Activated B cell treated with CpG ODN at 0.5 μM for 24 hours (primary cell): ENCODE measurements around the gene APEX1. TPM values are rescaled to one million over a fixed set of nuclear protein-coding genes. Genes with fewer than 3 reads are reported as not detected.

Experiments used
- ATAC-seq: fragments of 200-7000 bp; cut with Tn5 transposase; one replicate; pipeline ENCODE4 v1.10.0; 2021; ENCODE audit warnings: low read depth, mild to moderate bottlenecking, moderate library complexity
- CTCF ChIA-PET: fragments of 350-600 bp; sonication (Branson Sonifier 250); formaldehyde crosslinking; loops from one replicate; lab custom pipeline; 2021; ENCODE audit warnings: antibody characterized with exemption; lab: Charles Lee
- POLR2A ChIA-PET: fragments of 350-600 bp; sonication (Branson Sonifier 250); formaldehyde crosslinking; loops from one replicate; lab custom pipeline; 2021; ENCODE audit warnings: antibody characterized with exemption; lab: Charles Lee
- DNase-seq: peaks from one replicate; pipeline ENCODE4 v3.0.0; 2022
- H3K27ac Mint-ChIP-seq: one replicate; pipeline ENCODE4 v1.8.0; 2020; ENCODE audit warnings: mixed read lengths
- H3K27me3 Mint-ChIP-seq: one replicate; pipeline ENCODE4 v1.8.0; 2021; ENCODE audit warnings: mixed read lengths
- H3K36me3 Mint-ChIP-seq: one replicate; pipeline ENCODE4 v1.8.0; 2021; ENCODE audit warnings: low read depth, mixed read lengths
- H3K4me1 Mint-ChIP-seq: one replicate; pipeline ENCODE4 v1.8.0; 2021; ENCODE audit warnings: mixed read lengths
- H3K4me3 Mint-ChIP-seq: one replicate; pipeline ENCODE4 v1.8.0; 2020; ENCODE audit warnings: mild to moderate bottlenecking, mixed read lengths
- H3K9me3 Mint-ChIP-seq: one replicate; pipeline ENCODE4 v1.8.0; 2020; ENCODE audit warnings: mixed read lengths
- intact Hi-C: fragments of 100-400 bp; cut with micrococcal nuclease; formaldehyde crosslinking; loops from one replicate; pipeline ENCODE4 v1.15.1; 2024
- total RNA-seq: library from RNA; stranded (reverse); gene quantifications from 2 replicates; pipeline ENCODE4 v1.2.3, GENCODE V29; 2022
- TF ChIP-seq, protein P1 (sequence below): fragments of 200-600 bp; IDR thresholded peaks from one replicate; pipeline ENCODE4 v1.8.0; 2022; ENCODE audit warnings: antibody characterized with exemption, mild to moderate bottlenecking

Gene APEX1
- total RNA-seq, 1 donor from 2014 or later: 215 TPM

DNA sequence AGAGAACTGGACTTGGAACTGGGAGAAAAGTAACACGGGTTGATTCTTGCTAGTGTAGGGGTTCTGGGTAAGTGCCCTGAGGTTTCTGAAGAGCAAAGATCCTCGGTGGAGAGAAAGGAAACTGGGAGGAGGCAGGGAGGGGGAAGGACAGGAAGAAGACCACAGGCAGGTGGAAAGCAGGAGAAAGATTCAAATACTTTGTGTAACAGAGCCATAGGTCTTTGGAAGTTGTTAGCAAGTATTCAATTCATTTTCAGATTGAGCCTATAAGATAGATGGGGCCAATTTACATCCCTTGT, 15.5 kb downstream of the APEX1 start:
- peaks cover 41% of the 10 kb centered on the region for H3K4me1 Mint-ChIP-seq
- peak overlapping the region; percentile 95 for H3K4me3 Mint-ChIP-seq
- TF ChIP-seq, protein P1, sequence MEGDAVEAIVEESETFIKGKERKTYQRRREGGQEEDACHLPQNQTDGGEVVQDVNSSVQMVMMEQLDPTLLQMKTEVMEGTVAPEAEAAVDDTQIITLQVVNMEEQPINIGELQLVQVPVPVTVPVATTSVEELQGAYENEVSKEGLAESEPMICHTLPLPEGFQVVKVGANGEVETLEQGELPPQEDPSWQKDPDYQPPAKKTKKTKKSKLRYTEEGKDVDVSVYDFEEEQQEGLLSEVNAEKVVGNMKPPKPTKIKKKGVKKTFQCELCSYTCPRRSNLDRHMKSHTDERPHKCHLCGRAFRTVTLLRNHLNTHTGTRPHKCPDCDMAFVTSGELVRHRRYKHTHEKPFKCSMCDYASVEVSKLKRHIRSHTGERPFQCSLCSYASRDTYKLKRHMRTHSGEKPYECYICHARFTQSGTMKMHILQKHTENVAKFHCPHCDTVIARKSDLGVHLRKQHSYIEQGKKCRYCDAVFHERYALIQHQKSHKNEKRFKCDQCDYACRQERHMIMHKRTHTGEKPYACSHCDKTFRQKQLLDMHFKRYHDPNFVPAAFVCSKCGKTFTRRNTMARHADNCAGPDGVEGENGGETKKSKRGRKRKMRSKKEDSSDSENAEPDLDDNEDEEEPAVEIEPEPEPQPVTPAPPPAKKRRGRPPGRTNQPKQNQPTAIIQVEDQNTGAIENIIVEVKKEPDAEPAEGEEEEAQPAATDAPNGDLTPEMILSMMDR: no peak
- ChIA-PET POLR2A (interaction anchor here (1.2 to 3.1 kb wide), 11 partner anchors 8 to 140 kb away, joined by 3 to 58 read pairs (median 15); partner anchors contain the start of genes APEX1, OSGEP, PARP2 and PIP4P1), CTCF (interaction anchor here (1.1 to 2.4 kb wide), 2 partner anchors 55 to 211 kb away, joined by 3 to 14 read pairs; no protein-coding TSS in a partner anchor)
- intact Hi-C loops: loop anchor here (1.0 kb wide), 1 partner anchor 21 kb away; no protein-coding TSS in a partner anchor
- H3K27me3 Mint-ChIP-seq: no peaks in the 10 kb centered on the region
- DNase-seq: no peak
- H3K27ac Mint-ChIP-seq: peak overlapping the region; percentile 93
- peaks cover 47% of the 10 kb centered on the region for H3K36me3 Mint-ChIP-seq
- ATAC-seq: no peak
- H3K9me3 Mint-ChIP-seq: no peaks in the 10 kb centered on the region

DNA sequence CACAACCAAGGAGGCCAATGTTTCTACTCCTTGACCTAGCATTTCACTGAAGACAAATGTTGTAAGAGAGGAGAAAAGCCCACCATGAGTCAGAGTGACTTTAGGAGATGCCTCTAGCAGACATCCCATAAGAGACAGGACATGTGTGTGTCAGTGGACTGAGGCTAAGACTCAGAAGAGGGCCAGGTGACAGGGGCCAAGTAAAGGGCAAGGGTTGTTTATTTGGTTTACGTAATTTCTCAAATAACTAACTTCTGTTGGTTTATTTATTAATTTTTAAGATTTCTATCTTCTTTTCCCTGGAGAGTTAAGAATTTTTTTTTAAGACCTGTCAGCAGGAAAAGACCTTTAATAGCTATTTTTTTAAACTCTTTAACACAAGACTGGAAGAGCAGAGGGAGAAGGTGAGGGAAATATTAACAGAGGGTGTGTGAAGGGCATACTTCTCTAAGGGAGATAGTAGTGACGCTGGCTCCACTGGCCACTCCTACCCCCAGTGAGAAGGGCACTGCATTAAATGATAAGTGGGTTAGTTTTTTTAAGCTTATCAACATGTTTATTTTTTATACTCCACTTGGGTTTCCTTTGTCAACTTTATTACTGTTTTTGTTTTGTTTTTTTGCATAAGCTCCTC, 17.6 kb downstream of the APEX1 start:
- H3K4me3 Mint-ChIP-seq: peak overlapping the region; percentile 35
- no peak for DNase-seq
- H3K27ac Mint-ChIP-seq: peak overlapping the region; percentile 37
- POLR2A ChIA-PET: interaction anchor here (0.8 to 1.1 kb wide), 3 partner anchors 9 to 18 kb away, joined by 3 to 5 read pairs (median 4); partner anchors contain the start of genes APEX1, OSGEP and PIP4P1
- no peaks in the 10 kb centered on the region for H3K9me3 Mint-ChIP-seq
- ATAC-seq: no peak
- CTCF ChIA-PET: interaction anchor here (0.9 kb wide), 1 partner anchor 57 kb away, joined by 4 read pairs; no protein-coding TSS in a partner anchor
- H3K27me3 Mint-ChIP-seq: no peaks in the 10 kb centered on the region
- peaks cover 57% of the 10 kb centered on the region for H3K4me1 Mint-ChIP-seq
- intact Hi-C loops: no loop called here
- TF ChIP-seq, protein P1: no peak
- peaks cover 68% of the 10 kb centered on the region for H3K36me3 Mint-ChIP-seq

DNA sequence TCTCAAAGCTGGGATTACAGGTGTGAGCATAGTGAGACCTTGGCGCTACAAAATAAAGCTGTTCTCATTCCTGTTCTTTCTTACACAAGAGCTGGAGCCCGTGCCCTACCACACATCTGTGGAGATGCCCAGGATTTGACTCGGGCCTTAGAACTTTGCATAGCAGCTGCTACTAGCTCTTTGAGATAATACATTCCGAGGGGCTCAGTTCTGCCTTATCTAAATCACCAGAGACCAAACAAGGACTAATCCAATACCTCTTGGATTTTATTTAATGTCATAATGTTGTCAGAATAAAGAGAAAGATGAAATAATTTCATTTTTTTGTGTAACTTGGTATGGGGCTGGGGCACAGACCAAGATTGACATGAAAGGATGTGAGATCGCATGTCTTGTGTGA, 21.8 kb downstream of the APEX1 start:
- ChIA-PET CTCF (interaction anchor here (3.9 kb wide), 1 partner anchor 62 kb away, joined by 13 read pairs; the partner anchor contains the start of gene TEP1), POLR2A (interaction anchor here (1.0 kb wide), 1 partner anchor 15 kb away, joined by 3 read pairs; the partner anchor contains the start of gene PIP4P1)
- H3K36me3 Mint-ChIP-seq: peaks cover 68% of the 10 kb centered on the region
- peak overlapping the region; percentile 89 for H3K27ac Mint-ChIP-seq
- no peak for ATAC-seq
- TF ChIP-seq, protein P1: no peak
- intact Hi-C loops: loop anchor here (1.0 kb wide), 2 partner anchors 13 to 21 kb away; partner anchors contain the start of gene APEX1
- no peaks in the 10 kb centered on the region for H3K27me3 Mint-ChIP-seq
- H3K4me1 Mint-ChIP-seq: peaks cover 45% of the 10 kb centered on the region
- no peak for DNase-seq
- H3K9me3 Mint-ChIP-seq: no peaks in the 10 kb centered on the region
- peak overlapping the region; percentile 21 for H3K4me3 Mint-ChIP-seq

DNA sequence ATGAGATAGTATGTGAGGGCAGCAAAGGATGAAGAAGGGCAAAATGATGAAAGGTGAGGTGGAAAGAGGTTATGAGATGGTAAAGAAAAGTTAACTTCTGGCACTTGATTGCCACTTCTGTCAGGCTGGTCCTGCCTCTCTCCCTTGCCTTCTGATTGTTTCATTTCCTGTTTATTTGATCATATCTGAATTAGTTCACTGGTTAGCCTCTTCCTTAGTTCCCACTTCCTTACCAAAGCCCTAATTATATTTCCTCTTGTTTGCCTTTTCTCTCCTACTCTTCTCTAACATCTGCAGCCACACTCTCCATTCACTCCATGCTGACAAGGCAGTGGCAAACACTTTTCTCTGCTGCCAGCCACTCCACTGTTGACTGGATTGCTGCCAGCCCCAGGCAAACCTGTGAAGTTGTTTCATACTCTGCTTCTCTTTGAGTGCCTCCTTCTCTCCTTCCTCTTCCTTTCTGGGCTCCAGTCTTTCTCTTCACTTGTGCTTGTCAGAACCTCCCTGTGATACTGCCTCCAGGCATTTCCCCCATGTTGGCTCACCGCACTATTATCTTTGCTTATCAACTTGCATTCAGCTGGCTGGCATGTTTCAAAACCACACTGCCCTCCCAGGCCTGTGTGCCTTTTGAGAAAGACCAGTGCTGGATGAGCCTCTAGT, 22.3 kb downstream of the APEX1 start:
- TF ChIP-seq, protein P1: no peak
- POLR2A ChIA-PET: interaction anchor here (0.5 to 2.6 kb wide), 4 partner anchors 8 to 135 kb away, joined by 3 to 9 read pairs (median 6); partner anchors contain the start of genes PIP4P1 and PNP
- Mint-ChIP-seq H3K27ac (peak overlapping the region; percentile 89), H3K36me3 (peaks cover 63% of the 10 kb centered on the region), H3K4me3 (peak overlapping the region; percentile 21), H3K4me1 (peaks cover 41% of the 10 kb centered on the region), H3K27me3 (no peaks in the 10 kb centered on the region), H3K9me3 (no peaks in the 10 kb centered on the region)
- intact Hi-C loops: loop anchor here (1.0 kb wide), 2 partner anchors 12 to 22 kb away; partner anchors contain the start of gene APEX1
- no peak for DNase-seq
- CTCF ChIA-PET: interaction anchor here (0.8 to 3.9 kb wide), 2 partner anchors 15 to 63 kb away, joined by 3 to 13 read pairs; partner anchors contain the start of gene TEP1
- peak; percentile 80 for ATAC-seq
